ENCODE measurements around the gene CEACAM1. TPM values are rescaled to one million over a fixed set of nuclear protein-coding genes. Genes with fewer than 3 reads are reported as not detected.
"Not testable (repeated sequence)": the region's sequence is repeated elsewhere in the genome, so short reads cannot be mapped to it uniquely, and the experiment has no call there.

The CEACAM1 gene
- total and polyA plus RNA-seq, 9 of the 15 experiments (the other 6 are each of a cell fraction or from before 2014, with no cell fraction given): 0.04 to 0.16 (median 0.10) TPM; not detected in 1

DNA sequence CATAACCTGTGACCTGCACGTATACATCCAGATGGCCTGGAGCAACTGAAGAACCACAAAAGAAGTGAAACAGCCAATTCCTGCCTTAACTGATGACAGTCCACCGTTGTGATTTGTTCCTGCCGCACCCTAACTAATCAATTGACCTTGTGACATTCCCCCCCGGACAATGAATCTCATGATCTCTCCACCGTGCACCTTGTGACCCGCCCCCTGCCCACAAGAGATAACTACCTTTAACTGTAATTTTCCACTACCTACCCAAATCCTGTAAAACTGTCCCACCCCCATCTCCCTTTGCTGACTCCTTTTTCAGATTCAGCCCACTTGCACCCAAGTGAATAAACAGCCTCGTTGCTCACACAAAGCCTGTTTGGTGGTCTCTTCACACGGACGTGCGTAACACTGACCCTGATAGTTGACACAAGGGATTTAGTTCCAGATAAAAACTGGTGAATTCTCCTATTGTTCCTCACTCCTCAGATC, 29.1 kb upstream of the CEACAM1 start:
- H3K9me3 ChIP-seq (replicated peaks; ENCODE audit: control insufficient read depth, insufficient read depth, low read depth, low read length); H3K9me1 ChIP-seq (ENCODE audit: control insufficient read depth, insufficient read depth, low read length); H3K4me1 ChIP-seq (replicated peaks in 1 of 2; ENCODE audit: control insufficient read depth in 2 of 2, insufficient read depth in 2 of 2, low read length in 2 of 2); H3K9ac ChIP-seq (ENCODE audit: insufficient read depth in 1 of 2, low read depth in 2 of 2, low read length in 2 of 2); CTCF ChIA-PET (ENCODE audit: low intra/inter-chr PET ratio); H3K27me3 ChIP-seq (ENCODE audit: control insufficient read depth in 2 of 2, insufficient read depth in 2 of 2, low read length in 2 of 2); intact Hi-C loops (cut with micrococcal nuclease); H3K4me2 ChIP-seq (ENCODE audit: insufficient read depth, low read length); H4K20me1 ChIP-seq (replicated peaks; ENCODE audit: control insufficient read depth, insufficient read depth, low read length); ATAC-seq; H3K79me2 ChIP-seq (ENCODE audit: control insufficient read depth, insufficient read depth, low read length); H3K27ac ChIP-seq (ENCODE audit: extremely low read depth, low read depth, low read length); BruUV-seq (replicated peaks); H2AFZ ChIP-seq (ENCODE audit: low read depth, low read length); DNase-seq (ENCODE audit: extremely low read depth in 1 of 4, low spot score in 3 of 4); H3K4me3 ChIP-seq; in situ Hi-C loops (cut with MboI); FAIRE-seq; H3K36me3 ChIP-seq (ENCODE audit: control insufficient read depth, insufficient read depth, low read length); POLR2A ChIA-PET: not testable (repeated sequence)
- 7% methylated on average over 10 of the region's 10 CpGs for WGBS (ENCODE audit: insufficient coverage, low coverage, missing lambda C conversion rate)

DNA sequence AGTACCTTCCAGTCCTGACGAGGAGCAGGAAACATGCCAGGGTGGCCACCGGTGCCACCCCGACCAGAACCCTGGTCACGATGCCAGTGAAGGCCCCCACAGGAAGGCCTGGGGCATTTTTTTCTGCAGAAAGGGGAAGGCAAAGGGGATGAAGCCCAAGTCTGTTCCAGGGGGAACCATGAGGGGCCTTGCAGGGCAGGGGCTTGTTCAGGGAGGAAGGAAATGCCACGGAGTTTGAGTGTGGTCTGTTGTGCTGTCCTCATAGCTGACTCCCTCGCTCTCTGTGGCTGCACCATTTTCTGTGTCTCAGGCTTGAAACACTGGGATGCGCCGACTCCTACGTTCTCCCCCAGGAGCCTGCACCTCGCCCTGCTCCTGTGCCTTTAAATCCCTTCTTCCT, 27.5 kb upstream of the CEACAM1 start:
- CTCF ChIA-PET (ENCODE audit: low intra/inter-chr PET ratio): no interaction called here
- no peaks in the 10 kb centered on the region for H3K36me3 ChIP-seq (ENCODE audit: control insufficient read depth, insufficient read depth, low read length)
- POLR2A ChIA-PET: interaction anchor here (0.6 kb wide), 1 partner anchor 36 kb away, joined by 3 read pairs; no protein-coding TSS in a partner anchor
- H3K9ac ChIP-seq (ENCODE audit: insufficient read depth in 1 of 2, low read depth in 2 of 2, low read length in 2 of 2): no peak overlapping the region
- no peaks in the 10 kb centered on the region for H4K20me1 ChIP-seq (replicated peaks; ENCODE audit: control insufficient read depth, insufficient read depth, low read length)
- H3K4me3 ChIP-seq: no peak overlapping the region
- DNase-seq (ENCODE audit: extremely low read depth in 1 of 4, low spot score in 3 of 4): no peak
- ATAC-seq: no peak
- TF ChIP-seq LARP7 (IDR thresholded peaks at IDR 0.05) (no peak), ZNF444 (CRISPR knock-in tag; IDR thresholded peaks at IDR 0.05) (no peak), U2AF2 (optimal IDR thresholded peaks at IDR 0.05; ENCODE audit: low read depth, low read length) (no peak), PTTG1 (tag; IDR thresholded peaks at IDR 0.05; ENCODE audit: low read depth) (no peak), ZNF212 (CRISPR knock-in tag; IDR thresholded peaks at IDR 0.05) (no peak), PML (IDR thresholded peaks at IDR 0.05; ENCODE audit: low read length) (no peak)
- TF ChIP-seq, protein P1, sequence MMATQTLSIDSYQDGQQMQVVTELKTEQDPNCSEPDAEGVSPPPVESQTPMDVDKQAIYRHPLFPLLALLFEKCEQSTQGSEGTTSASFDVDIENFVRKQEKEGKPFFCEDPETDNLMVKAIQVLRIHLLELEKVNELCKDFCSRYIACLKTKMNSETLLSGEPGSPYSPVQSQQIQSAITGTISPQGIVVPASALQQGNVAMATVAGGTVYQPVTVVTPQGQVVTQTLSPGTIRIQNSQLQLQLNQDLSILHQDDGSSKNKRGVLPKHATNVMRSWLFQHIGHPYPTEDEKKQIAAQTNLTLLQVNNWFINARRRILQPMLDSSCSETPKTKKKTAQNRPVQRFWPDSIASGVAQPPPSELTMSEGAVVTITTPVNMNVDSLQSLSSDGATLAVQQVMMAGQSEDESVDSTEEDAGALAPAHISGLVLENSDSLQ (IDR thresholded peaks at IDR 0.05): no peak
- H3K9me3 ChIP-seq (replicated peaks; ENCODE audit: control insufficient read depth, insufficient read depth, low read depth, low read length): no peaks in the 10 kb centered on the region
- intact Hi-C loops (cut with micrococcal nuclease): no loop called here
- no peaks in the 10 kb centered on the region for H3K79me2 ChIP-seq (ENCODE audit: control insufficient read depth, insufficient read depth, low read length)
- H3K27me3 ChIP-seq (ENCODE audit: control insufficient read depth in 2 of 2, insufficient read depth in 2 of 2, low read length in 2 of 2): no peaks in the 10 kb centered on the region; a peak in 1 of 5 replicates
- WGBS (ENCODE audit: insufficient coverage, low coverage, missing lambda C conversion rate): 4% methylated on average over 8 of the region's 10 CpGs
- no peak for FAIRE-seq
- BruUV-seq (replicated peaks): no TSS peak
- no peaks in the 10 kb centered on the region for H3K9me1 ChIP-seq (ENCODE audit: control insufficient read depth, insufficient read depth, low read length)
- in situ Hi-C loops (cut with MboI): no loop called here
- H3K4me2 ChIP-seq (ENCODE audit: insufficient read depth, low read length): no peak overlapping the region
- H2AFZ ChIP-seq (ENCODE audit: low read depth, low read length): no peak overlapping the region
- no peak overlapping the region for H3K27ac ChIP-seq (ENCODE audit: extremely low read depth, low read depth, low read length)
- no peaks in the 10 kb centered on the region for H3K4me1 ChIP-seq (replicated peaks in 1 of 2; ENCODE audit: control insufficient read depth in 2 of 2, insufficient read depth in 2 of 2, low read length in 2 of 2)

Measured in K562 (cell line).